Fibroblast of lung (primary cell): ENCODE measurements around the gene CLIP2. TPM values are rescaled to one million over a fixed set of nuclear protein-coding genes. Genes with fewer than 3 reads are reported as not detected.
"Not testable (repeated sequence)": the region's sequence is repeated elsewhere in the genome, so short reads cannot be mapped to it uniquely, and the experiment has no call there.

Experiments
- DNase-seq, 2 donors: peaks; one replicate each; pipeline versions ENCODE4 v3.0.0 to v3.0.0-alpha.2; 2010; ENCODE audit warnings: low read depth in 2 of 2
- H2AFZ ChIP-seq: 2 replicates; pipeline ENCODE4 v1.5.1; 2012; ENCODE audit warnings: low read length, control low read depth, inconsistent platforms
- H3K27ac ChIP-seq: 2 replicates; pipeline ENCODE4 v1.5.1; 2011; ENCODE audit warnings: low read length, control low read depth; ENCODE audit not compliant: insufficient read depth
- H3K27me3 ChIP-seq: 2 replicates; pipeline ENCODE4 v1.5.1; 2011; ENCODE audit warnings: mild to moderate bottlenecking, low read length; ENCODE audit not compliant: control insufficient read depth, insufficient read depth
- H3K36me3 ChIP-seq: 2 replicates; pipeline ENCODE4 v1.5.1; 2011; ENCODE audit warnings: low read length; ENCODE audit not compliant: control insufficient read depth, insufficient read depth
- H3K4me1 ChIP-seq: 2 replicates; pipeline ENCODE4 v1.5.1; 2011; ENCODE audit warnings: low read length; ENCODE audit not compliant: control insufficient read depth, insufficient read depth; ENCODE audit errors: extremely low read depth
- H3K4me2 ChIP-seq: 2 replicates; pipeline ENCODE4 v1.5.1; 2011; ENCODE audit warnings: low read length, control low read depth; ENCODE audit not compliant: insufficient read depth; ENCODE audit errors: extremely low read depth
- H3K4me3 ChIP-seq, 4 experiments: fragments of 200-600 bp in 1 of 4; sonication (generic) in 1 of 4; replicated peaks in 1 of 4; 2 replicates each; pipeline ENCODE4 v1.5.1; 2011 to 2016; ENCODE audit warnings: low read length in 4 of 4, low read depth in 3 of 4, mild to moderate bottlenecking in 3 of 4, control low read depth in 2 of 4, inconsistent platforms in 1 of 4, mixed read lengths in 1 of 4; ENCODE audit not compliant: insufficient read depth in 1 of 4; ENCODE audit errors: control extremely low read depth in 1 of 4
- H3K79me2 ChIP-seq: 2 replicates; pipeline ENCODE4 v1.5.1; 2012; ENCODE audit warnings: mild to moderate bottlenecking, low read length, inconsistent platforms; ENCODE audit not compliant: control insufficient read depth, insufficient read depth
- H3K9ac ChIP-seq: 2 replicates; pipeline ENCODE4 v1.5.1; 2011; ENCODE audit warnings: mild to moderate bottlenecking, low read length, control low read depth; ENCODE audit not compliant: insufficient read depth
- H3K9me3 ChIP-seq: 2 replicates; pipeline ENCODE4 v1.5.1; 2012; ENCODE audit warnings: low read depth, low read length; ENCODE audit not compliant: control insufficient read depth, insufficient read depth
- H4K20me1 ChIP-seq: 2 replicates; pipeline ENCODE4 v1.5.1; 2011; ENCODE audit warnings: low read length; ENCODE audit not compliant: control insufficient read depth, insufficient read depth; ENCODE audit errors: extremely low read depth
- CTCF ChIP-seq, 2 donors: IDR thresholded peaks in 1 of 2; conservative IDR thresholded peaks in 1 of 2; 1 replicate in 1 of 2; 2 replicates in 1 of 2; pipeline ENCODE4 v1.5.1; 2011 to 2012; ENCODE audit warnings: low read length in 2 of 2, control low read depth in 1 of 2, inconsistent platforms in 1 of 2, low read depth in 1 of 2, mild to moderate bottlenecking in 1 of 2
- EZH2 ChIP-seq: IDR thresholded peaks from 2 replicates; pipeline ENCODE4 v1.5.1; 2012; ENCODE audit warnings: low read length, control low read depth, mild to moderate bottlenecking; ENCODE audit errors: missing control alignments
- polyA plus RNA-seq, 2 donors: library from polyadenylated mRNA; depleted of rRNA in 1 of 2; stranded (reverse) in 1 of 2; unstranded in 1 of 2; fragments of >200 nt; gene quantifications; 2 replicates each; pipeline ENCODE4 v1.2.1, GENCODE V29; 2011 to 2012; ENCODE audit warnings: missing spikeins in 1 of 2
- total RNA-seq: library from RNA; depleted of rRNA; stranded (reverse); fragments of >200 nt; gene quantifications from 2 replicates; pipeline ENCODE4 v1.2.1, GENCODE V29; 2014

The CLIP2 gene
- total and polyA plus RNA-seq, 2 donors (not counting 1 experiment from before 2014, with no cell fraction given): 13.1 to 77.8 TPM

DNA sequence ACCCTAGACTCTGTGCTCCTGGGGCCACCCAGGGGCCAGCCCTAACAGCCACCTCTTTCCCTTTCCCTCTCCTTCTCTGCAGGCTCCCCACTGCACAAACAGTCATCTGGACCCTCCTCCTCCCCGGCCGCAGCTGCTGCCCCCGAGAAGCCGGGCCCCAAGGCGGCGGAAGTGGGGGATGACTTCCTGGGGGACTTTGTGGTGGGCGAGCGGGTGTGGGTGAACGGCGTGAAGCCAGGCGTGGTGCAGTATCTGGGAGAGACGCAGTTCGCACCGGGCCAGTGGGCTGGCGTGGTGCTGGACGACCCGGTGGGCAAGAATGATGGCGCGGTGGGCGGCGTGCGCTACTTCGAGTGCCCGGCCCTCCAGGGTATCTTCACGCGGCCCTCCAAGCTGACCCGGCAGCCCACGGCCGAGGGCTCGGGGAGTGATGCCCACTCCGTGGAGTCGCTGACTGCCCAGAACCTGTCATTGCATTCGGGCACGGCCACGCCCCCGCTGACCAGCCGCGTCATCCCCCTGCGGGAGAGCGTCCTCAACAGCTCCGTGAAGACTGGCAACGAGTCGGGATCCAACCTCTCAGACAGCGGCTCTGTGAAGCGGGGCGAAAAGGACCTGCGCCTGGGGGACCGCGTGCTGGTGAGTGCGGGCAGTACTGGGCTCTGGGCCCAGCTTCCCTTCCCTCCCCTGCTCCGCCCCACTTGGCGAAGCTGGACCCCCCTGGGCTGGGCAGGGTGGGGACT is 49.3 kb downstream of the CLIP2 start:
- Histone ChIP-seq H3K4me1 (peaks cover 7% of the 10 kb centered on the region), H2AFZ (no peak overlapping the region), H3K27ac (no peak overlapping the region), H3K9me3 (no peaks in the 10 kb centered on the region), H3K79me2 (no peaks in the 10 kb centered on the region), H3K36me3 (peaks cover 14% of the 10 kb centered on the region), H3K4me3 (no peak overlapping the region), H3K9ac (no peak overlapping the region), H4K20me1 (no peaks in the 10 kb centered on the region), H3K4me2 (no peak overlapping the region), H3K27me3 (no peaks in the 10 kb centered on the region)
- no peak for DNase-seq
- TF ChIP-seq CTCF (conservative IDR thresholded peaks at IDR 0.05 in 1 of 2, IDR thresholded peaks at IDR 0.05 in 1 of 2; ENCODE audit: low read depth in 1 of 2, low read length in 2 of 2): no peak
- no peak for TF ChIP-seq EZH2

- not testable (repeated sequence) for H3K27me3 ChIP-seq, H3K9ac ChIP-seq, H3K27ac ChIP-seq, H3K4me3 ChIP-seq, H4K20me1 ChIP-seq, H2AFZ ChIP-seq, H3K79me2 ChIP-seq, H3K4me1 ChIP-seq, H3K9me3 ChIP-seq, H3K4me2 ChIP-seq, DNase-seq
- peaks cover 14% of the 10 kb centered on the region for H3K36me3 ChIP-seq
Observed at GRCh38 chr7:74339648-74340047, 50.4 kb downstream of the CLIP2 start.

DNA sequence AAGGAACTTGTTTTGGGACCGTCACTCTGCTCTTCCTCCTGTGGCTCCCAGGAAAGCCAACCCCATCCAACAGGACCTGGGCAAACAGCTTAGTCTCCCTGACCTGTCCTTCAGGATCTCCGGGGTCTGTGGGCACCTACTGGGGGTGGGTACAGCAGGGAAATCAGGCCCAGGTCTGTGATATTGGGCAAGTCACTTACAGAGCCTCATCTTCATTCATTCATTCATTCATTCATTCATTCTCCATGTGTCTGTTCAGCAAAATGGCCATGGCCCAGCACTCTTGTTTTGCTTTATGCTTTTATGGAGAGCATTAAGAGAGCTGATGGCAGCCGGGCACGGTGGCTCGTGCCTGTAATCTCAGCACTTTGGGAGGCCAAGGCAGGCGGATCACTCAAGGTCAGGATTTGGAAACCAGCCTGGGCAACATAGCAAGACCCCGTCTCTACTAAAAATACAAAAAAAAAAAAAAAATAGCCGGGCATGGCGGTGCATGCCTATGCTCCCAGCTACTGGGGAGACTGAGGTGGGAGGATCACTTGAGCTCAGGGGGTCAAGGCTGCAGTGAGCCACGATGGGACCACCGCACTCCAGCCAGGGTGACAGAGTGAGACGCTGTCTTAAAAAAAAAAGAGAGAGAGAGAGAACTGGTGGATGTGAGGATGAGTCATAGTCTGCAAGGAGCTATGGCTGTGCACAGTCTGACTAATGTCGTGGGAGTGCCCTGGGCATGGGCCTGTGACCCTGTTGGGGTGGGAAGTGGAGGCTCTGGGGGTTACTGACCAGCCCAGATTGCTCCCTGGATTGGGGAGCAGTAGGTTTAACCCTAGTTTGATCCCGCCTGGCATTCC is 54.3 kb downstream of the CLIP2 start:
- Histone ChIP-seq H3K9me3 (no peaks in the 10 kb centered on the region), H3K4me3 (no peak overlapping the region), H2AFZ (no peak overlapping the region), H3K9ac (no peak overlapping the region), H3K4me2 (peak overlapping the region; percentile 25), H4K20me1 (no peaks in the 10 kb centered on the region), H3K27me3 (no peaks in the 10 kb centered on the region), H3K36me3 (peaks cover 12% of the 10 kb centered on the region), H3K27ac (no peak overlapping the region), H3K4me1 (peaks cover 8% of the 10 kb centered on the region), H3K79me2 (peaks cover 5% of the 10 kb centered on the region)
- TF ChIP-seq EZH2 (no peak), CTCF (conservative IDR thresholded peaks at IDR 0.05 in 1 of 2, IDR thresholded peaks at IDR 0.05 in 1 of 2; ENCODE audit: low read depth in 1 of 2, low read length in 2 of 2) (no peak)
- peak; percentile 64 to 85 for DNase-seq
